Neural cell (in vitro differentiated cells): ENCODE measurements around the gene SFRP2. TPM values are rescaled to one million over a fixed set of nuclear protein-coding genes. Genes with fewer than 3 reads are reported as not detected.

Experiments used
- H2AFZ ChIP-seq: fragments of 200-600, 300-800 bp; sonication (generic), shearing (Covaris generic); 2 replicates; pipeline ENCODE4 v1.6.0; 2014; ENCODE audit warnings: low read depth, mild to moderate bottlenecking, antibody characterized with exemption, low read length, moderate library complexity
- H3F3A ChIP-seq: fragments of 200-600 bp; shearing (Covaris generic); 2 replicates; pipeline ENCODE4 v1.6.1; 2016; ENCODE audit warnings: mild to moderate bottlenecking, moderate library complexity, mixed read lengths, antibody characterized with exemption, low read length; ENCODE audit not compliant: insufficient read depth, poor library complexity, severe bottlenecking
- H3K27ac ChIP-seq: fragments of 200-600, 300-800 bp; sonication (generic), shearing (Covaris generic); 2 replicates; pipeline ENCODE4 v1.5.1; 2014; ENCODE audit warnings: mild to moderate bottlenecking, low read length, moderate library complexity
- H3K27me3 ChIP-seq: fragments of 300-800, 200-600 bp; sonication (generic), shearing (Covaris generic); 2 replicates; pipeline ENCODE4 v1.6.0; 2014; ENCODE audit warnings: mild to moderate bottlenecking, low read depth, low read length, moderate library complexity; ENCODE audit not compliant: insufficient read depth
- H3K36me3 ChIP-seq: fragments of 300-800, 200-600 bp; sonication (generic), shearing (Covaris generic); 2 replicates; pipeline ENCODE4 v1.5.1; 2014; ENCODE audit warnings: mild to moderate bottlenecking, antibody characterized with exemption, low read length, moderate library complexity; ENCODE audit not compliant: insufficient read depth
- H3K4me2 ChIP-seq: fragments of 300-800, 200-600 bp; sonication (generic), shearing (Covaris generic); 2 replicates; pipeline ENCODE4 v1.6.0; 2014; ENCODE audit warnings: mild to moderate bottlenecking, low read length
- H3K4me3 ChIP-seq: fragments of 300-800, 200-600 bp; sonication (generic), shearing (Covaris generic); 2 replicates; pipeline ENCODE4 v1.5.1; 2014; ENCODE audit warnings: mild to moderate bottlenecking, low read length, moderate library complexity
- H3K79me2 ChIP-seq: fragments of 200-600 bp; shearing (Covaris generic); replicated peaks from 2 replicates; pipeline ENCODE4 v1.6.0; 2014; ENCODE audit warnings: mild to moderate bottlenecking, low read length, moderate library complexity; ENCODE audit not compliant: insufficient read depth
- H3K9ac ChIP-seq: fragments of 300-800, 200-600 bp; sonication (generic), shearing (Covaris generic); 2 replicates; pipeline ENCODE4 v1.6.1; 2016; ENCODE audit warnings: mild to moderate bottlenecking, low read length, mixed read lengths
- H3K9me2 ChIP-seq: fragments of 200-600 bp; shearing (Covaris generic); 2 replicates; pipeline ENCODE4 v1.6.1; 2016; ENCODE audit warnings: mild to moderate bottlenecking, low read length, mixed read lengths; ENCODE audit not compliant: insufficient read depth
- H3K9me3 ChIP-seq: fragments of 200-600, 300-800 bp; sonication (generic), shearing (Covaris generic); 2 replicates; pipeline ENCODE4 v1.6.1; 2016; ENCODE audit warnings: mild to moderate bottlenecking, mixed run types, low read length, moderate library complexity, mixed read lengths
- H4K20me1 ChIP-seq: fragments of 200-600 bp; shearing (Covaris generic); 2 replicates; pipeline ENCODE4 v1.6.1; 2016; ENCODE audit warnings: mild to moderate bottlenecking, mixed run types; ENCODE audit not compliant: insufficient read depth
- EP300 ChIP-seq: fragments of 450-650 bp; conservative IDR thresholded peaks from 2 replicates; pipeline ENCODE4 v1.6.1; 2014; ENCODE audit warnings: antibody characterized with exemption, mild to moderate bottlenecking, moderate library complexity; ENCODE audit not compliant: poor library complexity, severe bottlenecking
- EZH2 ChIP-seq: fragments of 200-600, 300-800 bp; shearing (Covaris generic), sonication (generic); IDR thresholded peaks from 2 replicates; pipeline ENCODE4 v1.6.1; 2014; ENCODE audit warnings: antibody characterized with exemption, low read length, borderline replicate concordance, mild to moderate bottlenecking; ENCODE audit not compliant: insufficient read depth, poor library complexity, severe bottlenecking
- MXI1 ChIP-seq: fragments of 450-650 bp; conservative IDR thresholded peaks from 2 replicates; pipeline ENCODE4 v1.6.1; 2014; ENCODE audit warnings: antibody characterized with exemption, mild to moderate bottlenecking; ENCODE audit not compliant: poor library complexity, severe bottlenecking
- POLR2AphosphoS5 ChIP-seq: IDR thresholded peaks from 2 replicates; pipeline ENCODE4 v1.6.1; 2012
- RAD21 ChIP-seq: fragments of 450-650 bp; conservative IDR thresholded peaks from 2 replicates; pipeline ENCODE4 v1.6.1; 2014; ENCODE audit warnings: antibody characterized with exemption, mild to moderate bottlenecking, moderate library complexity
- SMC3 ChIP-seq: fragments of 450-650 bp; conservative IDR thresholded peaks from 2 replicates; pipeline ENCODE4 v1.6.1; 2014; ENCODE audit warnings: antibody characterized with exemption, mild to moderate bottlenecking, moderate library complexity; ENCODE audit not compliant: poor library complexity
- TAF1 ChIP-seq: IDR thresholded peaks from 2 replicates; pipeline ENCODE4 v1.6.1; 2012; ENCODE audit warnings: low read depth
- polyA plus RNA-seq: library from polyadenylated mRNA; depleted of rRNA; stranded (reverse); fragments of >200 nt; gene quantifications from 2 replicates; pipeline ENCODE4 v1.2.3, GENCODE V29; 2014
- TF ChIP-seq, protein P1 (sequence below): IDR thresholded peaks from 2 replicates; pipeline ENCODE4 v1.6.1; 2012; ENCODE audit warnings: borderline replicate concordance
- TF ChIP-seq, protein P2 (sequence below): fragments of 450-650 bp; IDR thresholded peaks from 2 replicates; pipeline ENCODE4 v1.5.1; 2014; ENCODE audit warnings: antibody characterized with exemption, mild to moderate bottlenecking, moderate library complexity; ENCODE audit not compliant: poor library complexity, severe bottlenecking

SFRP2 gene
- polyA plus RNA-seq, 1 donor from 2014 or later, result 0.51 TPM

DNA sequence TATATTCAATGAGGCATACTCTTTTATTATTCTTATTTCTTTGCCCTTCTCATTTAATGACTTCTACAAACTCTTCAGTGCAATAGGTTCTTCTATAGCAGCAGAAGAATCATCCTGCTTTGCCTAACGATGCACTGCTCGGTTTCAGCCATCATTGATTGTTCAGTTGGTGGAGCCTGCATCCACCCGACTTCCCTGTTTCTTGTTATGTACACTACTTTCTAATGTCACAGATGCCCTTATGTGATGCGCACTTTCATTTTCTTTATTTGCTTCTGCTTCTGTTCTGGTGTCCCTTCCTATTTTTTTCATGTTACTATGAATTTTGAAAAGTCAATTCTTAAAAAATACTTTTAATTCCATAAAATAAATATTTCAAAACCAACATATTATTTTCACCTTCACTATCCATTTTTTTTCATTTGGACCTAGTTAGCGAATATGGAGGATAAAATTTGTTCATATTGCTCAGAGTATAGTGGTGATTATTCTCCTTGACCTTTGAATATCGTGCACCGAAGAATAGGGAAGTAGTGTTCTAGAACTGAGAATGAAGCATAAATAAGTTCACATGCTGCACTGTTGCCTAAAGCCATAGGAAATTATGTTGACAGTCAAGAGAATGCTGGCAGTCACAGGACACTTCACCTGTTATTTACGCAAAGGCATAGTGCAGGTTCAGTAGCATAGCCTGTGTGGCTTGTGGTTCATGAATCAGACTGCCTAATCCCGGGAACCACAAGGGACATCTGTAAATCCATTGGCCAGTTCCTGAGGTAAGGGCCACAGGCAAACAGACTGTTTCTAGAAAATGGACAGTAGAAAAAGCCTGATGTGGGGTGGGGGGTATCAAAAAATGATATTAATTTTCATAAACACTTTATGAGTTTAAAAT lies 21.3 kb upstream of the SFRP2 start:
- H4K20me1 ChIP-seq, result no peaks in the 10 kb centered on the region
- H3K9me2 ChIP-seq, result no peaks in the 10 kb centered on the region
- H3F3A ChIP-seq, result no peaks in the 10 kb centered on the region
- H3K36me3 ChIP-seq, result no peaks in the 10 kb centered on the region
- H3K27me3 ChIP-seq, result no peaks in the 10 kb centered on the region
- TF ChIP-seq EZH2 (no peak), TAF1 (no peak)
- no peak overlapping the region for H3K4me2 ChIP-seq
- no peak overlapping the region for H2AFZ ChIP-seq
- H3K9me3 ChIP-seq, result no peaks in the 10 kb centered on the region
- H3K9ac ChIP-seq, result no peak overlapping the region
- H3K27ac ChIP-seq, result no peak overlapping the region
- H3K79me2 ChIP-seq, result no peaks in the 10 kb centered on the region
- H3K4me3 ChIP-seq, result no peak overlapping the region

- Histone ChIP-seq H4K20me1 (no peaks in the 10 kb centered on the region), H3K27ac (no peak overlapping the region), H3K79me2 (no peaks in the 10 kb centered on the region), H3F3A (no peaks in the 10 kb centered on the region), H3K9ac (no peak overlapping the region), H2AFZ (no peak overlapping the region), H3K4me2 (no peak overlapping the region), H3K36me3 (no peaks in the 10 kb centered on the region), H3K9me3 (no peaks in the 10 kb centered on the region), H3K27me3 (no peaks in the 10 kb centered on the region), H3K4me3 (no peak overlapping the region), H3K9me2 (no peaks in the 10 kb centered on the region)
- TF ChIP-seq RAD21 (no peak), POLR2AphosphoS5 (no peak), TAF1 (no peak), EP300 (no peak), SMC3 (no peak), MXI1 (no peak), EZH2 (no peak)
- TF ChIP-seq, protein P1, sequence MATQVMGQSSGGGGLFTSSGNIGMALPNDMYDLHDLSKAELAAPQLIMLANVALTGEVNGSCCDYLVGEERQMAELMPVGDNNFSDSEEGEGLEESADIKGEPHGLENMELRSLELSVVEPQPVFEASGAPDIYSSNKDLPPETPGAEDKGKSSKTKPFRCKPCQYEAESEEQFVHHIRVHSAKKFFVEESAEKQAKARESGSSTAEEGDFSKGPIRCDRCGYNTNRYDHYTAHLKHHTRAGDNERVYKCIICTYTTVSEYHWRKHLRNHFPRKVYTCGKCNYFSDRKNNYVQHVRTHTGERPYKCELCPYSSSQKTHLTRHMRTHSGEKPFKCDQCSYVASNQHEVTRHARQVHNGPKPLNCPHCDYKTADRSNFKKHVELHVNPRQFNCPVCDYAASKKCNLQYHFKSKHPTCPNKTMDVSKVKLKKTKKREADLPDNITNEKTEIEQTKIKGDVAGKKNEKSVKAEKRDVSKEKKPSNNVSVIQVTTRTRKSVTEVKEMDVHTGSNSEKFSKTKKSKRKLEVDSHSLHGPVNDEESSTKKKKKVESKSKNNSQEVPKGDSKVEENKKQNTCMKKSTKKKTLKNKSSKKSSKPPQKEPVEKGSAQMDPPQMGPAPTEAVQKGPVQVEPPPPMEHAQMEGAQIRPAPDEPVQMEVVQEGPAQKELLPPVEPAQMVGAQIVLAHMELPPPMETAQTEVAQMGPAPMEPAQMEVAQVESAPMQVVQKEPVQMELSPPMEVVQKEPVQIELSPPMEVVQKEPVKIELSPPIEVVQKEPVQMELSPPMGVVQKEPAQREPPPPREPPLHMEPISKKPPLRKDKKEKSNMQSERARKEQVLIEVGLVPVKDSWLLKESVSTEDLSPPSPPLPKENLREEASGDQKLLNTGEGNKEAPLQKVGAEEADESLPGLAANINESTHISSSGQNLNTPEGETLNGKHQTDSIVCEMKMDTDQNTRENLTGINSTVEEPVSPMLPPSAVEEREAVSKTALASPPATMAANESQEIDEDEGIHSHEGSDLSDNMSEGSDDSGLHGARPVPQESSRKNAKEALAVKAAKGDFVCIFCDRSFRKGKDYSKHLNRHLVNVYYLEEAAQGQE, result no peak
- TF ChIP-seq, protein P2, sequence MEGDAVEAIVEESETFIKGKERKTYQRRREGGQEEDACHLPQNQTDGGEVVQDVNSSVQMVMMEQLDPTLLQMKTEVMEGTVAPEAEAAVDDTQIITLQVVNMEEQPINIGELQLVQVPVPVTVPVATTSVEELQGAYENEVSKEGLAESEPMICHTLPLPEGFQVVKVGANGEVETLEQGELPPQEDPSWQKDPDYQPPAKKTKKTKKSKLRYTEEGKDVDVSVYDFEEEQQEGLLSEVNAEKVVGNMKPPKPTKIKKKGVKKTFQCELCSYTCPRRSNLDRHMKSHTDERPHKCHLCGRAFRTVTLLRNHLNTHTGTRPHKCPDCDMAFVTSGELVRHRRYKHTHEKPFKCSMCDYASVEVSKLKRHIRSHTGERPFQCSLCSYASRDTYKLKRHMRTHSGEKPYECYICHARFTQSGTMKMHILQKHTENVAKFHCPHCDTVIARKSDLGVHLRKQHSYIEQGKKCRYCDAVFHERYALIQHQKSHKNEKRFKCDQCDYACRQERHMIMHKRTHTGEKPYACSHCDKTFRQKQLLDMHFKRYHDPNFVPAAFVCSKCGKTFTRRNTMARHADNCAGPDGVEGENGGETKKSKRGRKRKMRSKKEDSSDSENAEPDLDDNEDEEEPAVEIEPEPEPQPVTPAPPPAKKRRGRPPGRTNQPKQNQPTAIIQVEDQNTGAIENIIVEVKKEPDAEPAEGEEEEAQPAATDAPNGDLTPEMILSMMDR, result no peak
Measured at GRCh38 chr4:153809307-153809706, 20.4 kb upstream of the SFRP2 start.
